ENCODE results near the gene CNOT3. TPM values are rescaled to one million over a fixed set of nuclear protein-coding genes. Genes with fewer than 3 reads are reported as not detected.

The CNOT3 gene
- total and polyA plus RNA-seq, 7 donors = 14.1 to 28.4 (median 19.4) TPM

DNA sequence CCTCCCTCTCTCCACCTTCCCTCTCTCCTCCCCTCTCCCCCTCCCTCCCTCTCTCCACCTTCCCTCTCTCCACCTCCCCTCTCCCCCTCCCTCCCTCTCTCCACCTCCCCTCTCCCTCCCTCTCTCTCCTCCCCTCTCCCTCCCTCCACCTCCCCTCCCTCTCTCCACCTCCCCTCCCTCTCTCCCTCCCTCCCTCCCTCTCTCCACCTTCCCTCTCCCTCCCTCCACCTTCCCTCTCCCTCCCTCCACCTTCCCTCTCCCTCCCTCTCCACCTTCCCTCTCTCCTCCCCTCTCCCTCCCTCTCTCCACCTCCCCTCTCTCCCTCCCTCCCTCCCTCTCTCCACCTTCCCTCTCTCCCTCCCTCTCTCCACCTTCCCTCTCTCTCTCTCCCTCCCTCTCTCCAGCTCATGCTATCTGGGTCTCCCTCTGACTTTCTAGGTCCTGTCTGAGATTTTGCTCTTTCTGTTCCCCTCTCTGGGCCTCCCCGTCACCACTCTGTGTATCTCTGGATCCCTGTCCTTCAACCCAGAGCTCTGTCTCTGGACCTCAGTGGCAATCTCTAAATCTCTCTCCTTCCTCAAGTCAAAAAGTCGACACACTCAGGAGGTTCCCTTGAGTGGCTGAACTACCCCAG, 3.5 kb upstream of the CNOT3 start:
- 64 to 71% (median 65%) methylated on average over 2 of the region's 2 CpGs for WGBS, 3 donors
- ATAC-seq (no peak), DNase-seq (no peak)
- Histone ChIP-seq H3K36me3 (ENCODE audit: insufficient read depth in 1 of 2, low read depth in 1 of 2) (peaks cover 2 to 42% of the 10 kb centered on the region in 2 donors), H3K9me3 (no peaks in the 10 kb centered on the region), H3K27me3 (ENCODE audit: insufficient read depth in 3 of 3, low read length in 2 of 3) (no peaks in the 10 kb centered on the region), H3K4me3 (no peak overlapping the region), H3K27ac (no peak overlapping the region), H3K4me1 (peaks cover 16% of the 10 kb centered on the region)
- TF ChIP-seq CTCF (IDR thresholded peaks at IDR 0.05) = no peak
- intact Hi-C loops (cut with DNase I) = no loop called here

DNA sequence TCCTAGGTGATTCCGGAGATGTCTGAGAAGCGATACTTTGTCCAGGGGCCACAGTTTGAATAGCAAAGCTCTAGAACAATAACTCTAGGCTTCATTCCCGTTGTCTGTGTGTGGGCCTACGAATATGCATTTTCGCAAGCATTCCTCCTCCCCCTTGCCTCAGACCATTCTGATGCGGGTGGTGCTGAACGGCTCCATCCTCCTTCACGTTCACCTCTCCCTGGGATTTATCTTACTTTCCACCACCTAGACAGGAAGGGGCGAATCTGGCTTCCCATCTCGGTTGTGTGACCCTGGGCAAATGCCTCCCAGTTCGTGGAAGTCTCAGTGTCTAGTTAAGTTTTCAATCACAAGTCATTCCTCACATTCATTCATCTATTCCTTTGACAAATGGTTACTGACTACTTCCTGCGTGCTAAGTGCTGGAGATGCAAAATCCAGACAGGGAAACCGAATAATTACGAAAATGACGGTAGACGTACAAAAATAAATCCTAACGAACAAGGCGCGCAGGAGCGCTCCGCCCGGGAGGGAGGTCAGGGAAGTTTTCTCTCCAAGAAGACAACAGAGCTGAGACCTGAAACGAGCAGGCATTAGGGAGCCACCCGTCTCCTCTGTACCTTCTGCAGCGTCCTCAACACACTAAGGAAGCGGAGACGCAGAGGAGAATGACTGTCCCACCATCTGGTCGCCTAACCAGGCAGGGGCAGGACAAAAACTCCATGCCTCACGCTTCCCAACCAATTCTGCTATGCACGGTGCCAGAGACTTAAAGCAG, 1.3 kb upstream of the CNOT3 start:
- H3K4me1 ChIP-seq = peaks cover 31% of the 10 kb centered on the region
- peaks cover 2 to 35% of the 10 kb centered on the region in 2 donors for H3K36me3 ChIP-seq (ENCODE audit: insufficient read depth in 1 of 2, low read depth in 1 of 2)
- peak in 1 of 4 donors; percentile 1 for ATAC-seq
- intact Hi-C loops (cut with DNase I) = no loop called here
- H3K4me3 ChIP-seq = peak overlapping the region; percentile 65
- TF ChIP-seq CTCF (IDR thresholded peaks at IDR 0.05) = no peak
- no peak for DNase-seq
- peak overlapping the region; percentile 69 for H3K27ac ChIP-seq
- no peaks in the 10 kb centered on the region for H3K9me3 ChIP-seq
- 4 to 5% (median 5%) methylated on average over 30 of the region's 30 CpGs for WGBS, 3 donors
- H3K27me3 ChIP-seq (ENCODE audit: insufficient read depth in 3 of 3, low read length in 2 of 3) = no peaks in the 10 kb centered on the region

DNA sequence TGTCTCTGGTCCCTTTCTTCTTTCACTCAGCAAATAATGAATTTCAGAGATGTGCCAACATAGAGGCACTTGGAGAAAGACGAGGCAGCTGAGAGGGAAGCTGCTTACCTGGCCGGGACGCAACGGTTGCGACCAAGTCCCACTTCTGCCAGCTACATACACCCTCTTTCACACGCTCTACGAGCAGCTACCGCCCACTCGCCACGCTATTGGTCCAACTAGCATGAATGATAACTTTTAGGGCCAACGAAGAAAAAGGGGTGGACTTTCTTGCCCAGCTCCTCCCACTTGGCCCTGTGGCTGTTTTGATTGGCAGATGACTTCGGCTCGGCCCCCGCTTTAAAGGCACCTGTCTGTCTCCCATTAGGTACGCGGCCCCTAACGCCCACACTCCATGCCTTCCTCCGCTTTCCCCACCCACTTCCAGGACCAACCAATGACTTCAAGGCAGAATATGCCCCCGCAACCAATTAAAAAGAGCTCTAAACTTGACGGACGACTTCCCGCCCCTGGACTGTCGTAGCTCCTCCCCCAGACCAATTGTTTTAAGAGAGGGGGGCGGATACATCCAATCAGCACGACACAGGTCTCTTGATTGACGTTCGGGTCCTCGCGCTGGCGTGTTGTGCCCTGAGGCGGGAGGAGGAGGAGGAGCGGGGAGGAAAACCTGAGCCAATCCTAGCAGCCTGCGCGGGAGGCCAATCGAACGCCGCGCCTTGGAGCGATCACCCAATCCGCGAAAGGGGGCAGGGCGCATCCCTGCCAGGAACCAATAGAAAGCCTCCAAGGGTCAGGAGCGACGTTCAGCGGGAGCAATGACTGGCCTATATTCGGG, 481 bp upstream of the CNOT3 start:
- DNase-seq (peak; percentile 100), ATAC-seq (peak; percentile 89 to 91 (median 90))
- peak overlapping the region; percentile 95 for H3K27ac ChIP-seq
- intact Hi-C loops (cut with DNase I) = no loop called here
- H3K4me1 ChIP-seq = peaks cover 31% of the 10 kb centered on the region
- WGBS, 3 donors = 0 to 1% (median 0%) methylated on average over 40 to 46 of the region's 46 CpGs
- H3K4me3 ChIP-seq = peak overlapping the region; percentile 95
- H3K36me3 ChIP-seq (ENCODE audit: insufficient read depth in 1 of 2, low read depth in 1 of 2) = peaks cover 0 to 34% of the 10 kb centered on the region in 2 donors
- TF ChIP-seq CTCF (IDR thresholded peaks at IDR 0.05) = no peak
- no peaks in the 10 kb centered on the region for H3K27me3 ChIP-seq (ENCODE audit: insufficient read depth in 3 of 3, low read length in 2 of 3)
- no peaks in the 10 kb centered on the region for H3K9me3 ChIP-seq

GRCh38 chr19:54138489-54139256, 1.1 kb downstream of the CNOT3 start:
- WGBS, 3 donors = 21 to 27% (median 26%) methylated on average over 28 to 31 of the region's 31 CpGs
- H3K4me1 ChIP-seq = peaks cover 31% of the 10 kb centered on the region
- H3K36me3 ChIP-seq (ENCODE audit: insufficient read depth in 1 of 2, low read depth in 1 of 2) = peaks cover 0 to 34% of the 10 kb centered on the region in 2 donors
- H3K27me3 ChIP-seq (ENCODE audit: insufficient read depth in 3 of 3, low read length in 2 of 3) = no peaks in the 10 kb centered on the region
- H3K9me3 ChIP-seq = no peaks in the 10 kb centered on the region
- H3K4me3 ChIP-seq = peak overlapping the region; percentile 95
- ATAC-seq = no peak
- no peak for DNase-seq
- intact Hi-C loops (cut with DNase I) = no loop called here
- TF ChIP-seq CTCF (IDR thresholded peaks at IDR 0.05) = no peak
- H3K27ac ChIP-seq = peak overlapping the region; percentile 95
